ENCODE results near the gene CBX8. TPM values are rescaled to one million over a fixed set of nuclear protein-coding genes. Genes with fewer than 3 reads are reported as not detected.
"Not testable (repeated sequence)": the region's sequence is repeated elsewhere in the genome, so short reads cannot be mapped to it uniquely, and the experiment has no call there.

CBX8 gene
- total RNA-seq, 1 donor from 2014 or later = 2.7 TPM

GRCh38 chr17:79779084-79779529 lies 17.8 kb downstream of the CBX8 start:
- no peak for DNase-seq

- no peak for DNase-seq
Observed at GRCh38 chr17:79778504-79779083, 18.3 kb downstream of the CBX8 start.

GRCh38 chr17:79777894-79778503 lies 18.9 kb downstream of the CBX8 start, which contains the start of gene CBX2:
TSS of gene CBX2 (plus strand) at chr17:79778148. CDS start at chr17:79778236, 88 bp downstream.
- peak; percentile 76 for DNase-seq

- peak; percentile 63 for DNase-seq
Observed at GRCh38 chr17:79777120-79777893, 19.6 kb downstream of the CBX8 start.

- DNase-seq = peak; percentile 52
Observed at GRCh38 chr17:79776376-79777119, 20.3 kb downstream of the CBX8 start.

GRCh38 chr17:79775632-79776031 lies 21.2 kb downstream of the CBX8 start:
- DNase-seq = no peak

- DNase-seq = no peak
Observed at GRCh38 chr17:79774561-79774975, 22.3 kb downstream of the CBX8 start.

- DNase-seq = not testable (repeated sequence)
Observed at GRCh38 chr17:79772726-79773125, 24.2 kb downstream of the CBX8 start.

GRCh38 chr17:79771276-79771675 lies 25.6 kb downstream of the CBX8 start:
- DNase-seq = no peak

- no peak for DNase-seq
Observed at GRCh38 chr17:79769570-79770506, 27.0 kb downstream of the CBX8 start.

- no peak for DNase-seq
Observed at GRCh38 chr17:79765708-79766107, 31.2 kb downstream of the CBX8 start.

- DNase-seq = no peak
Observed at GRCh38 chr17:79761894-79762589, 34.8 kb downstream of the CBX8 start.

GRCh38 chr17:79760197-79760906 lies 36.5 kb downstream of the CBX8 start:
- DNase-seq = no peak

GRCh38 chr17:79758271-79758670 lies 38.6 kb downstream of the CBX8 start:
- DNase-seq = no peak

- no peak for DNase-seq
Observed at GRCh38 chr17:79757140-79757745, 39.6 kb downstream of the CBX8 start.

GRCh38 chr17:79755591-79755990 lies 41.3 kb downstream of the CBX8 start:
- DNase-seq = no peak

GRCh38 chr17:79754903-79755302 lies 42.0 kb downstream of the CBX8 start:
- DNase-seq = not testable (repeated sequence)

GRCh38 chr17:79754370-79754769 lies 42.5 kb downstream of the CBX8 start:
- DNase-seq = no peak

GRCh38 chr17:79752175-79752574 lies 44.7 kb downstream of the CBX8 start:
- DNase-seq = no peak
